Rectal smooth muscle tissue (tissue), 1 donor: ENCODE data around the gene RTCA.
"Not testable (repeated sequence)": the region's sequence is repeated elsewhere in the genome, so short reads cannot be mapped to it uniquely, and the experiment has no call there.

ENCODE experiments used
- H3K27ac ChIP-seq: one replicate; pipeline ENCODE4 v1.7.0; 2013; ENCODE audit warnings: low read depth, low read length, inconsistent platforms
- H3K27me3 ChIP-seq: one replicate; pipeline ENCODE4 v1.7.0; 2013; ENCODE audit warnings: low read length; ENCODE audit not compliant: control insufficient read depth, insufficient read depth
- H3K36me3 ChIP-seq: one replicate; pipeline ENCODE4 v1.7.0; 2013; ENCODE audit warnings: low read length; ENCODE audit not compliant: control insufficient read depth, insufficient read depth
- H3K4me1 ChIP-seq: one replicate; pipeline ENCODE4 v1.7.0; 2013; ENCODE audit warnings: low read length; ENCODE audit not compliant: control insufficient read depth, insufficient read depth
- H3K4me3 ChIP-seq: one replicate; pipeline ENCODE4 v1.7.0; 2013; ENCODE audit warnings: low read length
- H3K9ac ChIP-seq: one replicate; pipeline ENCODE4 v1.7.0; 2013; ENCODE audit warnings: low read length

RTCA gene

DNA sequence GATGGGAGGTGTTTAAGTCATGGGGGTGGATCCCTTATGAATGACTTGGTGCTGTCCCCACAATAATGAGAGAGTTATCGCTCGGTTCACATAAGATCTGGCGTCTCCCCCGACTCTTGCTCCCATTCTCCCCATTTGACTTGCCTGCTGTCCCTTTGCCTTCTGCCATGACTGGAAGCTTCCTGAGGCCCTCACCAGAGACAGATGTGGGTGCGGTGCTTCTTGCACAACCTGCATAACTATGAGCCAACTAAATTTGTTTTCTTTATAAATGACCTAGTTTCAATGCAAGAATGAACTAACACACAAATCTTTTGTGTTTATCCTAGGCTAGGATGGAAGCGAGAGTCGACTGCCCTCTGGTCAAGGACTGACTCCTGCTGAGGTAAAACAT lies 55.1 kb downstream of the RTCA start:
- H3K4me3 ChIP-seq: no peak overlapping the region
- H3K4me1 ChIP-seq: no peaks in the 10 kb centered on the region
- no peak overlapping the region for H3K9ac ChIP-seq
- H3K36me3 ChIP-seq: no peaks in the 10 kb centered on the region
- no peaks in the 10 kb centered on the region for H3K27me3 ChIP-seq
- H3K27ac ChIP-seq: no peak overlapping the region

DNA sequence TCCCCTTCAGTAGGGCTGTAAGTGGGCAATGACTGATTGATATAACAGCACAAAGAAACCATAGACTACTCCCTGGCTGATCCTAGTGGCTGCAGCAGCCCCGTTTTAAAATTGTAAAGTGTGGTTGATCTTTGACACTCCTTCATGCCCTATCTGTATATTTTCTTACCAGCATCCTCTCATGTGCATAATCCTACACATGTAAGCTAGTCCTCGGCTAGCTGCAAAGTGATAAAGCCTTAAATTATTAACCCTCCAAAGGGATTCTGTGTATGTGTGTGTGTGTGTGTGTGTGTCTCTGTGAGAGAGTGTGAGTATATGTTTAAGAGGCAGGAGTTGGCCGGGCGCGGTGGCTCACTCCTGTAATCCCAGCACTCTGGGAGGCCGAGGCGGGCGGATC lies 55.5 kb downstream of the RTCA start:
- Histone ChIP-seq H3K27ac (no peak overlapping the region), H3K4me3 (no peak overlapping the region), H3K9ac (no peak overlapping the region)

DNA sequence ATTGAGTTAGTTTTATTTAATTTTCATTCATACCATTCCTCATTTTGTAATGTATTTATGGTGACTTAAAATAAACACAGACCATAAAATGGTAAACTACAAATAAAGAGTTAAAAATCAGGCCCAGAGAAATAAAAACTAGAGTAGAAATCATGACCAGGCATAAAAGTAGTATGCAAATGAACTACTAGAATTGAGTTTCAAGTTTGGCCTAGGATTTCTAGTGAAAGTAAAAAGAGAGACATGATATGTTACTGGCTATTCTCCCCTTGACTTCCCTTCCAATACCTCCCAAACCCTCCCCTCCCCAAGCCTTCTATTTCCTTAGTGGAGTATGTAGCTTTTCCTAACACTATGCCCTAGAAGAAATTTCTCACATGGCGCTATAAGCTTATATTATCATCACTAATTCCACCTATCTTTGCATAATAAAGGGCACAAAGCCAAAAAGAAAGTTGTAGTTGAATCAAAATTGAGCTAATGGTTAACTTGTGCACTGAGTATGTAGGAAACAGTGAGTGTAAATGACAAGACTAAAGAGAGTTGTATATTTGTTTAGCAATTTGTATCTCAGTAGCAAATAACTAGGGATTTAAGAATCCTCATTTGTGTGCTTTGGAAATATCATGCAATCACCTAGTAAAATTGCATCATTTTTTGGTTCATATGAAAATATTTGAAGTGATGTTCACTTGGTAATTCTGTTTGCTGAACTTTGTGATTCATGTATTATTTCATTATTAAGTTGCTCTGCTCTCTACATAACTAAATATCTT lies 56.6 kb downstream of the RTCA start:
- H3K36me3 ChIP-seq: no peaks in the 10 kb centered on the region
- no peak overlapping the region for H3K4me3 ChIP-seq
- no peaks in the 10 kb centered on the region for H3K27me3 ChIP-seq
- H3K4me1 ChIP-seq: no peaks in the 10 kb centered on the region
- no peak overlapping the region for H3K27ac ChIP-seq
- H3K9ac ChIP-seq: no peak overlapping the region

More for the DNA sequence above, 55.5 kb downstream of the RTCA start:
- no peaks in the 10 kb centered on the region for H3K36me3 ChIP-seq
- no peaks in the 10 kb centered on the region for H3K27me3 ChIP-seq
- H3K4me1 ChIP-seq: no peaks in the 10 kb centered on the region

DNA sequence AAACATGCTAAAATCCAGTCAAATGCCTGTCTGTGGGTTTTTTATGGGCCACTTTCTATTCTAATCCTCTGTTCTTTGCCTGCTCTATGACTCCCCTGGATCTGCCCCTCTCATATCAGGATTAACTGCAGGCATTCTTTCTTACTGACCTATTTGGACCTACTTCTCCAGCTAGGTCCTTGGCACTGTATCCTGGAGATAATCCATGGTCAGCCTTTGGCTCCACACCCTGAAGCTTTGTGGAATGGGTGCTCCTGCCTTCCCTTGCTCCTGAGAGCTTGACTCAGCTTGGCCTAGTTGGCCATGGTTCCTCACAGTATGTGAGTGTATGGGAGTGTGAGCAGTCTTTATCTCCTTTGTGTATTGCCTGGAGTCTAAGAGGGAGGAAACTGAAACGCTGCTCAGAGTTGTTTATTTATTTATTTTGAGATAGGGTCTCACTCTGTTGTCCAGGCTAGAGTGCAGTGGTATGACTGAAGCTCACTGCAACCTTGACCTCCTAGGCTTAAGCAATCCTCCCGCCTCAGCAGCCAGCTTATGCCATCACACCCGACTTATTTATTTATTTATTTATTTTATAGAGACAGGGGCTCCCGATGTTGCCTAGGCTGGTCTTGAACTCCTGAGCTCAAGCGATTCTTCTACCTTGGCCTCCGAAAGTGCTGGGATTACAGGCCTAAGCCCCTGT lies 57.5 kb downstream of the RTCA start:
- H3K36me3 ChIP-seq: no peaks in the 10 kb centered on the region
- no peak overlapping the region for H3K9ac ChIP-seq
- H3K4me3 ChIP-seq: no peak overlapping the region
- H3K4me1 ChIP-seq: no peaks in the 10 kb centered on the region
- H3K27me3 ChIP-seq: no peaks in the 10 kb centered on the region
- H3K27ac ChIP-seq: no peak overlapping the region

DNA sequence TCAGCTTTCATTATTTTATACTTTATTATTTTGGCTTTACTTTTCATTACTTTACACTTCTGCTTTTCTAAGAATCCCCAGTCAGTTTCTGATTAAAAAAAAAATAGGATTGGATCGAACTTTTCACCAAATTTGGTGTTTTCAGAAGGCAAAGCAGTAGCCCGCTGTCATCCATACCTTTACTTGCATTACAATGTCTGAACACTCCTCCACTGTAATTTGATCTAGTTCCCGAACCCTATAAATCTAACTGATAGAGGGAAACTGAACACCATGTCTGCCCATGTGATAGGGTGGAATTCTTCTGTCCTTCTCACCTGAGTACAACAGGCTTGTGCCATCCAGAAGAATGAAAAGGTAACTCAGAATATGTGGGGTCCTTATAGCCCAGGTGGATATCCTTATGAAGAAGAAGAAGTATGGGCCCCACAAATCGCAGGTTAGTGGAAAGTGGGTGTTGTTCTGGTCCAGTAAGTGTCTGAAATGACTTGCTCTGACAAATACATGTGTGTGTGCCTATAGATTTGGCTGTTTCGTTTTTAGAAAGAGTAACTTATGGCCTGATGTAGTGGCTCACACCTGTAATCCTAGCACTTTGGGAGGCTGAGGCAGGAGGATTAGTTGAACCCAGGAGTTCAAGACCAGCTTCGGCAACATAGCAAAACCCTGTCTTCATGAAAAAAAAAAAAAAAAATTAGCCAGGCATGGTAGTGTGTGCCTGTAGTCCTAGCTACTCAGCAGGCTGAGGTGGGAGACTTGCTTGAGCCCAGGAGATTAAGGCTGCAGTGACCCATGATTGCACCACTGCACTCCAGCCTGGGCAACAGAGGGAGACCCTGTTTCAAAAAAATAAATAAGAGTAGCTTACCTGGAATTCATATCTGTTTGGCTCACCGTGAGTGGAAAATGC lies 59.7 kb downstream of the RTCA start:
- Histone ChIP-seq H3K4me1 (no peaks in the 10 kb centered on the region), H3K27ac (no peak overlapping the region), H3K4me3 (no peak overlapping the region), H3K9ac (no peak overlapping the region), H3K36me3 (no peaks in the 10 kb centered on the region), H3K27me3 (no peaks in the 10 kb centered on the region)

DNA sequence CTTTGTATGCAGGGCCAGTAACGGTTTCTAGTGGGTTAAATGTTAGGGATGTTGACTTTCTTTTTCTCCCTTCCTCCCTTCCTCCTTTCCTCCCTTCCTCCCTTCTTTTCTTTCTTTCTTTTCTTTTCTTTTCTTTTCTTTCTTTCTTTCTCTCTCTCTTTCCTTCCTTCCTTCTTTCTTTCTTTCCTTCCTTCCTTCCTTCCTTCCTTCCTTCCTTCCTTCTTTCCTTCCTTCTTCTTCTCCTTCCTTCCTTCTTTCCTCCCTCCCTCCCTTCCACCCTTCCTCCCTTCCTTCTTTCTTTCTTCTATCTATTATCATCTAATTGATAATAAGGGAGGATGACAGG lies 60.3 kb downstream of the RTCA start:
- H3K9ac ChIP-seq, H3K27ac ChIP-seq, H3K4me1 ChIP-seq, H3K4me3 ChIP-seq, H3K36me3 ChIP-seq, H3K27me3 ChIP-seq: not testable (repeated sequence)

DNA sequence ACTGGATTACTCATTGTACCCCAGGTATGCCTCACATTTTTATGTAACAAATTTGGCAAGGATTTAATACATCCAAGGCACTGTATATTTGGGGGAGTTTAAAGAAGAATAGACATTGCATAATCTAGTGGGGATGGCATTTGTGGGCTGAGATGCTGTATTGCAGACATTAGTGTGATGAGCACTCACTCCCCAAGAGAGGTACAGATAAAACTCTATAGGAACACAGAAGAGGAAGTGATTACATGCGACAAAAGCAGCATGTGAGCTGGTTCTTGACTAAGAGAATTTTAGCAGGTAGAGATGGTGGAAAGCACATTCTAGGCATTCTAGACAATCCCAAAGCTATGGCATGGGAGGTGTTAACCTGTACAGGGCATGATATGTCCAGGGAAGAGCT lies 62.1 kb downstream of the RTCA start:
- no peak overlapping the region for H3K4me3 ChIP-seq
- H3K4me1 ChIP-seq: no peaks in the 10 kb centered on the region
- H3K9ac ChIP-seq: no peak overlapping the region
- H3K27me3 ChIP-seq: no peaks in the 10 kb centered on the region
- H3K36me3 ChIP-seq: no peaks in the 10 kb centered on the region
- H3K27ac ChIP-seq: no peak overlapping the region

DNA sequence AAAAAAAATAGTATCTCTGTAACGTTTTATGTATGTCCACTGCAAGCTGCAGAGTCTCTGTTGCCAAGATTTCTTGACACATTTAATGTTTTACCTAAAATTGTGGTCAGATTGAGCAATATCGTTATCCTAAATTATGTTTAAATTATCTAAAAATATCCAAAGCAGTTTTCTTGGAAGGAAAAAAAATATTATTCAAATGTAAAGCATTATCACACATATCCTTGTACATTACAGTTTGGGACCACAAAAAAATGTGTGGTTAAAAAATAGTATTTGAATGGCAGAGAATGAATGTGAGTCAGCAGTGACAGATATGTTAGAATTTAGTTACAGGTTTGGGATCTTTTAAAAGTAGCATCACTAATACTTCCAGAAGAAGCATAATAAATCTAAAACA lies 65.1 kb downstream of the RTCA start:
- H3K4me3 ChIP-seq, H3K27ac ChIP-seq, H3K27me3 ChIP-seq, H3K4me1 ChIP-seq, H3K36me3 ChIP-seq, H3K9ac ChIP-seq: not testable (repeated sequence)

DNA sequence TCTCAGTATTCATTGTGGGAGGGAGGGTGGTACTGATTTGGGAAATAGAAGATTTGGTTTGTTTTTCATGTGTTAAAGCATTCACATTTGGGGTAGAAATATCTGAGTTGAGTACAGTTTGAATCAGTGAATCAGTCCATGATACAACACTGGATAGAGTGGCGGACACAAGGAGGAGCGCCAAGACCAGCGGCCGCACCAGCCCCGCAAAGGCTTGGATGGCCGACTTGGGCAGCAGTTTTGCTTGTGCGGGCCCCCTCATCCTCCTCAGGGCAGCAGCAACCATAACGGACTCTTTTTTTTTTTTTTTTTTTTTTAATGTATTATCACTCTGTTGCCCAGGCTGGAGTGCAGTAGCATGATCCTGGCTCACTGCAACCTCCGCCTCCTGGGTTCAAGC lies 66.3 kb downstream of the RTCA start:
- H3K9ac ChIP-seq: no peak overlapping the region
- no peak overlapping the region for H3K4me3 ChIP-seq
- no peaks in the 10 kb centered on the region for H3K27me3 ChIP-seq
- H3K36me3 ChIP-seq: no peaks in the 10 kb centered on the region
- no peak overlapping the region for H3K27ac ChIP-seq
- H3K4me1 ChIP-seq: no peaks in the 10 kb centered on the region

DNA sequence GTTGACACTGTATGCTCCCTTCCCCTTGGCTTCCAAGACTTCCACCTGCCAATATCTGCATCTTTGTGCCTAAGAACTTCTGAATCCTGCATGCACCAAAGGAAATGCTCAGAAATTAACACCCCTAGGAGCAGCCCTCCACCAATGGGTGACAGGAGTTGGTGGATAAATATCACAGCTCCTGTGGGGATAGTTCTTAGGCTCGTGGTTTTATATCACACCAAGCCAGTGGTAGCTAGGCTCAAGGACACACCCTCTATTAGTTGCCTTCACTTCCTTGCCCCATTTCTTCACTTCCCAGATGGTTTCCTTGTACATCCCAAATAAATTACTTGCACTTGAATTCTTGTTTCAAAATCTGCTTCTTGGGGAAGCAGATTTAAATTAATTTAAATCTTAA lies 69.4 kb downstream of the RTCA start:
- Histone ChIP-seq H3K9ac (no peak overlapping the region), H3K4me1 (no peaks in the 10 kb centered on the region), H3K36me3 (no peaks in the 10 kb centered on the region), H3K27me3 (no peaks in the 10 kb centered on the region), H3K4me3 (no peak overlapping the region), H3K27ac (no peak overlapping the region)

DNA sequence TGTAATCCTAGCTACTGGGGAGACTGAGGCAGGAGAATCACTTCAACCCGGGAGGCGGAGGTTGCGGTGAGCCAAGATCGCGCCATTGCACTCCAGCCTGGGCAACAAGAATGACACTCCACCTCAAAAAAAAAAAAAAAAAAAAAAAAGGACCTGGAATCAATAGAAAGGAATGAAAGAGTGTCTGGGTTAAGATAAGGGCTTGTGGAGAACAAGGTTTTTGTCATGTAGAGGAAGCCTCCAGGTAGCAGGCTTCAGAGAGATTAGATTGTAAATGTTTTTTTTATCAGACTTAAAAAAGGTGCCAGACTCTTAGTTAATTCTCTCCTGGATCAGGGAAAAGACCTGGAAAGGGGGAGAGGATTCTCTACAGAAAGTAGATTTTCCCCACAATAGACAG lies 71.9 kb downstream of the RTCA start:
- H3K4me1 ChIP-seq, H3K9ac ChIP-seq, H3K27me3 ChIP-seq, H3K27ac ChIP-seq, H3K36me3 ChIP-seq, H3K4me3 ChIP-seq: not testable (repeated sequence)

DNA sequence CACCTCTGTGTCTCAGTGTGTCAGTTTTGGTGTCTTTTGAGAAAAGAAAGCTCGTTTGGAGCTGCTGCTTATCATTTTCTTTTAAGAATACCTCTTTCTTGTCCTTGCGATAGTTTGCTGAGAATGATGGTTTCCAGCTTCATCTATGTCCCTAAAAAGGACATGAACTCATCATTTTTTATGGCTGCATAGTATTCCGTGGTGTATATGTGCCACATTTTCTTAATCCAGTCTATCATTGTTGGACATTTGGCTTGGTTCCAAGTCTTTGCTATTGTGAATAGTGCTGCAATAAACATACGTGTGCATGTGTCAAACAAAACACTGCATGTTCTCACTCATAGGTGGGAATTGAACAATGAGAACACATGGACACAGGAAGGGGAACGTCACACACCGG lies 73.7 kb downstream of the RTCA start:
- H3K27ac ChIP-seq, H3K9ac ChIP-seq, H3K4me1 ChIP-seq: not testable (repeated sequence)

More for the DNA sequence above, 73.7 kb downstream of the RTCA start:
- not testable (repeated sequence) for H3K27me3 ChIP-seq, H3K36me3 ChIP-seq, H3K4me3 ChIP-seq
